HG03095 (cell line): ENCODE results near the gene PDZRN4.

Source experiments
- ATAC-seq: cut with Tn5 transposase; IDR thresholded peaks from one replicate; pipeline ENCODE4 v1.9.1; 2021; ENCODE audit warnings: moderate library complexity; ENCODE audit not compliant: unreplicated experiment

PDZRN4 gene

GRCh38 chr12:41356181-41356580 is 168.1 kb downstream of the PDZRN4 start:
- no peak for ATAC-seq

GRCh38 chr12:41361738-41362137 is 173.6 kb downstream of the PDZRN4 start:
- ATAC-seq: no peak

- ATAC-seq: no peak
These were observed 174.4 kb downstream of the PDZRN4 start for GRCh38 chr12:41362510-41362909.

- ATAC-seq: no peak
These were observed 174.8 kb downstream of the PDZRN4 start for GRCh38 chr12:41362931-41363330.

GRCh38 chr12:41364211-41364610 is 176.1 kb downstream of the PDZRN4 start:
- ATAC-seq: no peak

GRCh38 chr12:41365653-41366171 is 177.6 kb downstream of the PDZRN4 start:
- ATAC-seq: no peak

- ATAC-seq: no peak
These were observed 179.7 kb downstream of the PDZRN4 start for GRCh38 chr12:41367726-41368405.

- ATAC-seq: no peak
These were observed 192.8 kb downstream of the PDZRN4 start for GRCh38 chr12:41380878-41381277.

- ATAC-seq: no peak
These were observed 214.7 kb downstream of the PDZRN4 start for GRCh38 chr12:41402801-41403200.

- ATAC-seq: no peak
These were observed 219.2 kb downstream of the PDZRN4 start for GRCh38 chr12:41407232-41407799.

GRCh38 chr12:41409628-41410027 is 221.5 kb downstream of the PDZRN4 start:
- no peak for ATAC-seq

- no peak for ATAC-seq
These were observed 230.5 kb downstream of the PDZRN4 start for GRCh38 chr12:41418586-41418985.

- ATAC-seq: no peak
These were observed 231.2 kb downstream of the PDZRN4 start for GRCh38 chr12:41419131-41419893.

- no peak for ATAC-seq
These were observed 236.5 kb downstream of the PDZRN4 start for GRCh38 chr12:41424651-41425050.

- ATAC-seq: no peak
These were observed 245.3 kb downstream of the PDZRN4 start for GRCh38 chr12:41433460-41433859.

- no peak for ATAC-seq
These were observed 248.0 kb downstream of the PDZRN4 start for GRCh38 chr12:41436076-41436475.

- ATAC-seq: no peak
These were observed 249.4 kb downstream of the PDZRN4 start for GRCh38 chr12:41437563-41437962.

GRCh38 chr12:41438854-41439541 is 250.9 kb downstream of the PDZRN4 start:
- no peak for ATAC-seq

GRCh38 chr12:41439801-41440200 is 251.7 kb downstream of the PDZRN4 start:
- ATAC-seq: no peak

GRCh38 chr12:41441180-41441579 is 253.1 kb downstream of the PDZRN4 start:
- ATAC-seq: no peak

GRCh38 chr12:41442896-41443295 is 254.8 kb downstream of the PDZRN4 start:
- no peak for ATAC-seq
